ENCODE results near the gene FALEC. TPM values are rescaled to one million over a fixed set of nuclear protein-coding genes. Genes with fewer than 3 reads are reported as not detected.

FALEC gene
- total RNA-seq, 1 experiment from 2014 or later = 0.71 TPM

DNA sequence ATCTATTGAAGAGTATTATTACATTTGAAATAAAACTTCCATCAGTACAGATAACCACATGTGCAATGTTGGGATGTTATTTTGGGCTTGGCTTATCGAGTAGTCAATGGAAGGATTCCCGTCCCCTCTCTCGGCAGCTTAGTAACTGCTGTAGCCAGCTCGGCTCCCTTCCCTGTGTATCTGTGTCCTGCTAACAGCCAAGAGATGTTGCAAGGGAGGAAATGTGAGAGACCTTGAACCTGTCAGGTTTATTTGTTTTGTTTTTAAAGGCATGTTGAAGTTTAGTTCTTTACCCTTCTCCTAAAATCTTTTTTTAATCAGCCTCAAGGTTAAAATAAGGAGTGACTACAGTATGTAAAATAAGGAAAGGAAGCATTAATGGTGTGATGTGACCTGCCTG is 41.9 kb upstream of the FALEC start:
- BruUV-seq (replicated peaks) = no TSS peak
- Mint-ChIP-seq H3K27me3 (ENCODE audit: unreplicated experiment) (no peaks in the 10 kb centered on the region), H3K36me3 (ENCODE audit: insufficient read depth, unreplicated experiment) (peaks cover 47% of the 10 kb centered on the region), H3K27ac (ENCODE audit: unreplicated experiment) (no peak overlapping the region), H3K4me3 (ENCODE audit: low read depth, unreplicated experiment) (no peak overlapping the region), H3K9me3 (ENCODE audit: low read depth, unreplicated experiment) (no peaks in the 10 kb centered on the region), H3K4me1 (ENCODE audit: low read depth, unreplicated experiment) (peaks cover 21% of the 10 kb centered on the region)
- TF ChIP-seq, protein P1, sequence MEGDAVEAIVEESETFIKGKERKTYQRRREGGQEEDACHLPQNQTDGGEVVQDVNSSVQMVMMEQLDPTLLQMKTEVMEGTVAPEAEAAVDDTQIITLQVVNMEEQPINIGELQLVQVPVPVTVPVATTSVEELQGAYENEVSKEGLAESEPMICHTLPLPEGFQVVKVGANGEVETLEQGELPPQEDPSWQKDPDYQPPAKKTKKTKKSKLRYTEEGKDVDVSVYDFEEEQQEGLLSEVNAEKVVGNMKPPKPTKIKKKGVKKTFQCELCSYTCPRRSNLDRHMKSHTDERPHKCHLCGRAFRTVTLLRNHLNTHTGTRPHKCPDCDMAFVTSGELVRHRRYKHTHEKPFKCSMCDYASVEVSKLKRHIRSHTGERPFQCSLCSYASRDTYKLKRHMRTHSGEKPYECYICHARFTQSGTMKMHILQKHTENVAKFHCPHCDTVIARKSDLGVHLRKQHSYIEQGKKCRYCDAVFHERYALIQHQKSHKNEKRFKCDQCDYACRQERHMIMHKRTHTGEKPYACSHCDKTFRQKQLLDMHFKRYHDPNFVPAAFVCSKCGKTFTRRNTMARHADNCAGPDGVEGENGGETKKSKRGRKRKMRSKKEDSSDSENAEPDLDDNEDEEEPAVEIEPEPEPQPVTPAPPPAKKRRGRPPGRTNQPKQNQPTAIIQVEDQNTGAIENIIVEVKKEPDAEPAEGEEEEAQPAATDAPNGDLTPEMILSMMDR (IDR thresholded peaks at IDR 0.05; ENCODE audit: unreplicated experiment) = no peak
- DNase-seq = no peak
- intact Hi-C loops (cut with micrococcal nuclease; ENCODE audit: unreplicated experiment) = loop anchor here (10.0 kb wide), 1 partner anchor 451 kb away; the partner anchor contains the start of gene SETDB1
- CTCF ChIA-PET = interaction anchor here (0.7 kb wide), 1 partner anchor 394 kb away, joined by 5 read pairs; no protein-coding TSS in a partner anchor

DNA sequence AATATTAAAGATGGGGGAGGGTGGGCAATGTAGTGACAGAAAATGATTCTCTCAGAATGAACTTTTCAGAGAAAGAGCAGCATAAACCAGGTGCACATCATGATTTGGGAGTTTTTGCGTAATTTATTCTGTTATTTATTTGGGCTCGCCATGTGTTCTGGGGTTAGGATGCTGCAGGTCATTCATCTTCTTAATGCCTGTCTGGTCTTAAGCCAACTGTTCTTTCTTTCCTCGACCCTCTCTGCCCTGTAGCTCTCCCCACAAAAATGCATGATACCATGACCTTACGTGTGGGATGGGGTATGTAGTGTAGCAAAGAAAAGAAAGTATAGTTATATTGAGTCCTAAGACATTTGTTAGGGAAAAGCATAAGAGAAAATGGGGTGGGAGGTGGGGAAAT is 40.7 kb upstream of the FALEC start:
- Mint-ChIP-seq H3K27ac (ENCODE audit: unreplicated experiment) (no peak overlapping the region), H3K4me3 (ENCODE audit: low read depth, unreplicated experiment) (no peak overlapping the region), H3K9me3 (ENCODE audit: low read depth, unreplicated experiment) (no peaks in the 10 kb centered on the region), H3K27me3 (ENCODE audit: unreplicated experiment) (no peaks in the 10 kb centered on the region), H3K4me1 (ENCODE audit: low read depth, unreplicated experiment) (peaks cover 25% of the 10 kb centered on the region), H3K36me3 (ENCODE audit: insufficient read depth, unreplicated experiment) (peaks cover 47% of the 10 kb centered on the region)
- DNase-seq = no peak
- no TSS peak for BruUV-seq (replicated peaks)
- intact Hi-C loops (cut with micrococcal nuclease; ENCODE audit: unreplicated experiment) = loop anchor here (10.0 kb wide), 1 partner anchor 450 kb away; the partner anchor contains the start of gene SETDB1
- CTCF ChIA-PET = interaction anchor here (0.7 kb wide), 1 partner anchor 395 kb away, joined by 3 read pairs; no protein-coding TSS in a partner anchor
- TF ChIP-seq, protein P1 (IDR thresholded peaks at IDR 0.05; ENCODE audit: unreplicated experiment) = no peak

DNA sequence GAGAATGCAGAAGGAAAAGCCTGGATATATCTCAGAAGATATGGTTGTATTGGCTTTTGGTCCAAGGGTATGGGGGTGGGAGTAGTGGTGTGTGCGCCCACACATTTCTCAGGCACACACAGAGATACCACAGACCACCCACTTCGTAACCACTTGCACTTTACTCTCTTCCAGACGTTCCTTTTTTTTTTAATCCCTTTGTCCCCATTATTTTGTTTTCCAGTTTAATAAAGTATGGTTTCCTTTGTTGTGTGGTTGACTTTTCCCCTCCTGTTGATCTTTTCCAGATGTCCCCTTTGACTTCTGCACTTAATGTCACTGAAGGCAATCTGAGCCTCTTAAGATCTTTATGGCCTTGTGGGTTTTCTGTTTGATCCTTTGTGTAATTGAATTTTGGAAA is 38.8 kb upstream of the FALEC start:
- H3K27me3 Mint-ChIP-seq (ENCODE audit: unreplicated experiment) = no peaks in the 10 kb centered on the region
- no peak overlapping the region for H3K27ac Mint-ChIP-seq (ENCODE audit: unreplicated experiment)

GRCh38 chr1:150477320-150477719 is 38.2 kb upstream of the FALEC start:
- Mint-ChIP-seq H3K36me3 (ENCODE audit: insufficient read depth, unreplicated experiment) (peaks cover 27% of the 10 kb centered on the region), H3K4me3 (ENCODE audit: low read depth, unreplicated experiment) (no peak overlapping the region), H3K9me3 (ENCODE audit: low read depth, unreplicated experiment) (no peaks in the 10 kb centered on the region), H3K27me3 (ENCODE audit: unreplicated experiment) (no peaks in the 10 kb centered on the region), H3K27ac (ENCODE audit: unreplicated experiment) (peak overlapping the region; percentile 62), H3K4me1 (ENCODE audit: low read depth, unreplicated experiment) (peaks cover 27% of the 10 kb centered on the region)
- no TSS peak for BruUV-seq (replicated peaks)
- DNase-seq = peak; percentile 14
- CTCF ChIA-PET = interaction anchor here (0.5 to 0.6 kb wide), 2 partner anchors 126 to 156 kb away, joined by 4 to 5 read pairs; no protein-coding TSS in a partner anchor
- intact Hi-C loops (cut with micrococcal nuclease; ENCODE audit: unreplicated experiment) = loop anchor here (10.0 kb wide), 1 partner anchor 447 kb away; the partner anchor contains the start of gene SETDB1
- TF ChIP-seq, protein P1 (IDR thresholded peaks at IDR 0.05; ENCODE audit: unreplicated experiment) = no peak

More for the DNA sequence above, 38.8 kb upstream of the FALEC start:
- H3K4me3 Mint-ChIP-seq (ENCODE audit: low read depth, unreplicated experiment) = no peak overlapping the region
- DNase-seq = no peak
- TF ChIP-seq, protein P1 (IDR thresholded peaks at IDR 0.05; ENCODE audit: unreplicated experiment) = no peak
- BruUV-seq (replicated peaks) = no TSS peak
- peaks cover 27% of the 10 kb centered on the region for H3K4me1 Mint-ChIP-seq (ENCODE audit: low read depth, unreplicated experiment)
- CTCF ChIA-PET = interaction anchor here (1.2 kb wide), 1 partner anchor 56 kb away, joined by 4 read pairs; no protein-coding TSS in a partner anchor
- intact Hi-C loops (cut with micrococcal nuclease; ENCODE audit: unreplicated experiment) = loop anchor here (10.0 kb wide), 1 partner anchor 448 kb away; the partner anchor contains the start of gene SETDB1
- H3K9me3 Mint-ChIP-seq (ENCODE audit: low read depth, unreplicated experiment) = no peaks in the 10 kb centered on the region
- peaks cover 32% of the 10 kb centered on the region for H3K36me3 Mint-ChIP-seq (ENCODE audit: insufficient read depth, unreplicated experiment)

Measured in Calu3 (cell line).